ENCODE measurements around the gene PLEKHH2. TPM values are rescaled to one million over a fixed set of nuclear protein-coding genes. Genes with fewer than 3 reads are reported as not detected.

PLEKHH2 gene
- total and polyA plus RNA-seq, 10 donors, result 0.91 to 21.9 (median 14.6) TPM

DNA sequence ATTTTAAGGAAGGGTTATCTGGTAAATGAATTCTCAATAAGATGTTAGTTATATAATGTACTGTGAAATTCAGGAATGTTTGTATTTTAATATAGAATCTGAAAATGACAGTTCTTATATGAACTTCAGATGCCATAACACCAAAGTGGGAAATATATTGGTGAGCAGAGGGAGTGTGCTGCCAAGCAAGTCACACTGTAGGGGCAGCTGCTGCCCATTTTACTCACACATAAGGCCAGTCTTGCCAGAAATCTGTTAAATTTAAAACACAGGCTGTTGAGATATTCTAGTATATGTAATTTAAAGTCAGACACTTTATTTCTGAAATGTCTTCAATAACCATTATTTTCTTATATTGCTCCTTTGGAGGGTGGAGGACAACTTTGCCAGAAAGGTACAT is 73.8 kb downstream of the PLEKHH2 start:
- H3K36me3 ChIP-seq, result peaks cover 0 to 5% (median 0%) of the 10 kb centered on the region in 6 donors
- H3K4me3 ChIP-seq, result no peak overlapping the region
- no peak overlapping the region for H3K27ac ChIP-seq
- intact Hi-C loops (cut with DNase I; ENCODE audit: low total_unique reads), result no loop called here
- no peaks in the 10 kb centered on the region for H3K27me3 ChIP-seq (replicated peaks in 1 of 7)
- no peak for DNase-seq
- TF ChIP-seq CTCF (IDR thresholded peaks at IDR 0.05 in 8 of 11, conservative IDR thresholded peaks at IDR 0.05 in 3 of 11) (no peak), POLR2AphosphoS5 (IDR thresholded peaks at IDR 0.05) (no peak), POLR2A (IDR thresholded peaks at IDR 0.05) (no peak)
- no peaks in the 10 kb centered on the region for H3K9me3 ChIP-seq
- H3K4me1 ChIP-seq, result peaks cover 0 to 3% (median 0%) of the 10 kb centered on the region in 6 donors

DNA sequence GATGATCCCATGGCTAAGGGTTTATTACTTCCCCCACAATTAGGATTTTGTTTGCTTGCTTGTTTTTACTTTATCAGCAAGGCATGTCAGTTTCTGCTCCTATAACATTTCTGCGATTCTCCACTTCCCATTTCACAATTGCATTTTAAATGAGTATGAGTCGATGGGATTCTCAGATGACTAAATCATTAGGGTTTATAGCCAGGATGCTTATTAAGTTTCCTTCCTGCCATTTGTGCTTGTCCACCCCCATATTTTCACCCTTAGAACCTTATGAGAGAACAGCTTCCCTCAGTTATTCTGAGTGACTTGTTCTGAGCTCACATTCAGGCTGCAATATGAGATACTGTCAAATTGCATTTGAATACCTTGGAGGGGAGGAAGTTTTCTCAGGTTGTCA is 77.1 kb downstream of the PLEKHH2 start:
- intact Hi-C loops (cut with DNase I; ENCODE audit: low total_unique reads), result no loop called here
- Histone ChIP-seq H3K4me1 (no peaks in the 10 kb centered on the region), H3K9me3 (no peaks in the 10 kb centered on the region), H3K27me3 (replicated peaks in 1 of 7) (no peaks in the 10 kb centered on the region), H3K36me3 (peaks cover 0 to 5% (median 0%) of the 10 kb centered on the region in 6 donors), H3K4me3 (no peak overlapping the region), H3K27ac (no peak overlapping the region)
- no peak for DNase-seq
- 21 to 34% (median 32%) methylated on average over 2 of the region's 2 CpGs for WGBS, 5 donors
- TF ChIP-seq POLR2A (IDR thresholded peaks at IDR 0.05) (no peak), POLR2AphosphoS5 (IDR thresholded peaks at IDR 0.05) (no peak), CTCF (IDR thresholded peaks at IDR 0.05 in 8 of 11, conservative IDR thresholded peaks at IDR 0.05 in 3 of 11) (no peak)

DNA sequence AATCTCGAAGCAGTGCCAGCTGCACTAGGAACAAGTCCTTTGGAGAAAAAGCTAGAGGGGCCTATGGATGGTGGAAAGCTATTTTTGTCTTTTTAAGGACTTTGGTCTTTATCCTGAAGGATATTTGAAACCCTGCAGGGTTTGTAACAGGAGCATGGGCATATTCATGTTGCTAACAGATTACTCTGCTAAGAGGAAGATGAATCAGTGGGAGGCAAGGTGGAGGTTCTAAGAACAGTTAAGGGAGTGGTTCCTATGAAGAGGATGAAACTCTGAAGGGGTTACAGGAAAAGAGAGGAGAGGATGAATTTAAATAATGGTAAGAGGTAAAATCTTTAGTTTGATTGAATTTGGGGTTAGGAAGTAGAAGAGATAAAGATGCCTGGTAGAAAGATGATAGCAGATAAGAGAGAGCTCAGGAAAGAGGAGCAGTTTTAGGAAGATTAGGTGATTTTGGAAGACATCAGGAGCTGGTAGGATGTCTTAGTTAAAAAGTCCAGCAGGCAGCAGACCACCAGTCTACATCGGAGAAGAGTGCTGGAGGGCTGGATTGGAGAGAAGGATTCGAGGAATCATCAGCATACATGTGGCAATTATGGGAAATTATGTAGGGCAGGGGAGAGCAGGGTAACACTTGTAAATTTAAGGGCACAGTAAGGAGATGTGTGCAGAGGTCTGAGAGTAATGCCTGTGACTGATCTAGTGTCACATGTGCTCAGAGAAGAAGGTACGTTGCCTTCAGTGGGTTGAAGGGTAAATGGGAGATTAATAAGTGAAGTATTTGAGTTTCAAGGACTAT is 78.4 kb downstream of the PLEKHH2 start:
- Histone ChIP-seq H3K27me3 (replicated peaks in 1 of 7) (no peaks in the 10 kb centered on the region), H3K27ac (no peak overlapping the region), H3K36me3 (peaks cover 0 to 5% (median 0%) of the 10 kb centered on the region in 6 donors), H3K4me3 (no peak overlapping the region), H3K4me1 (no peaks in the 10 kb centered on the region), H3K9me3 (no peaks in the 10 kb centered on the region)
- TF ChIP-seq CTCF (IDR thresholded peaks at IDR 0.05 in 8 of 11, conservative IDR thresholded peaks at IDR 0.05 in 3 of 11), result no peak
- no peak for TF ChIP-seq POLR2A (IDR thresholded peaks at IDR 0.05)
- no peak for TF ChIP-seq POLR2AphosphoS5 (IDR thresholded peaks at IDR 0.05)
- WGBS, 5 donors, result 82 to 94% (median 90%) methylated on average over 4 of the region's 4 CpGs
- intact Hi-C loops (cut with DNase I; ENCODE audit: low total_unique reads), result no loop called here
- no peak for DNase-seq

- no peaks in the 10 kb centered on the region for H3K9me3 ChIP-seq
- H3K4me3 ChIP-seq, result no peak overlapping the region
- H3K27me3 ChIP-seq (replicated peaks in 1 of 7), result no peaks in the 10 kb centered on the region
- no peak overlapping the region for H3K27ac ChIP-seq
- peaks cover 0 to under 1% (median 0%) of the 10 kb centered on the region in 6 donors for H3K36me3 ChIP-seq
- DNase-seq, result no peak
- no peaks in the 10 kb centered on the region for H3K4me1 ChIP-seq
- TF ChIP-seq POLR2A (IDR thresholded peaks at IDR 0.05), result no peak
- intact Hi-C loops (cut with DNase I; ENCODE audit: low total_unique reads), result no loop called here
These were observed 80.3 kb downstream of the PLEKHH2 start for GRCh38 chr2:43717322-43717721.
